ENCODE results near the gene LDB3.

GRCh38 chr10:86651631-86652331 is 16.5 kb upstream of the LDB3 start:
- no peak for TF ChIP-seq CTCF (IDR thresholded peaks at IDR 0.05)
- no peak for TF ChIP-seq POLR2AphosphoS5 (IDR thresholded peaks at IDR 0.05)
